Neural cell (in vitro differentiated cells): ENCODE results near the gene LZTS2. TPM values are rescaled to one million over a fixed set of nuclear protein-coding genes. Genes with fewer than 3 reads are reported as not detected.

ENCODE experiments used
- H2AFZ ChIP-seq: fragments of 200-600, 300-800 bp; sonication (generic), shearing (Covaris generic); 2 replicates; pipeline ENCODE4 v1.6.0; 2014; ENCODE audit warnings: low read depth, mild to moderate bottlenecking, antibody characterized with exemption, low read length, moderate library complexity
- H3F3A ChIP-seq: fragments of 200-600 bp; shearing (Covaris generic); 2 replicates; pipeline ENCODE4 v1.6.1; 2016; ENCODE audit warnings: mild to moderate bottlenecking, moderate library complexity, mixed read lengths, antibody characterized with exemption, low read length; ENCODE audit not compliant: insufficient read depth, poor library complexity, severe bottlenecking
- H3K27ac ChIP-seq: fragments of 200-600, 300-800 bp; sonication (generic), shearing (Covaris generic); 2 replicates; pipeline ENCODE4 v1.5.1; 2014; ENCODE audit warnings: mild to moderate bottlenecking, low read length, moderate library complexity
- H3K27me3 ChIP-seq: fragments of 300-800, 200-600 bp; sonication (generic), shearing (Covaris generic); 2 replicates; pipeline ENCODE4 v1.6.0; 2014; ENCODE audit warnings: mild to moderate bottlenecking, low read depth, low read length, moderate library complexity; ENCODE audit not compliant: insufficient read depth
- H3K36me3 ChIP-seq: fragments of 300-800, 200-600 bp; sonication (generic), shearing (Covaris generic); 2 replicates; pipeline ENCODE4 v1.5.1; 2014; ENCODE audit warnings: mild to moderate bottlenecking, antibody characterized with exemption, low read length, moderate library complexity; ENCODE audit not compliant: insufficient read depth
- H3K4me2 ChIP-seq: fragments of 300-800, 200-600 bp; sonication (generic), shearing (Covaris generic); 2 replicates; pipeline ENCODE4 v1.6.0; 2014; ENCODE audit warnings: mild to moderate bottlenecking, low read length
- H3K4me3 ChIP-seq: fragments of 300-800, 200-600 bp; sonication (generic), shearing (Covaris generic); 2 replicates; pipeline ENCODE4 v1.5.1; 2014; ENCODE audit warnings: mild to moderate bottlenecking, low read length, moderate library complexity
- H3K79me2 ChIP-seq: fragments of 200-600 bp; shearing (Covaris generic); replicated peaks from 2 replicates; pipeline ENCODE4 v1.6.0; 2014; ENCODE audit warnings: mild to moderate bottlenecking, low read length, moderate library complexity; ENCODE audit not compliant: insufficient read depth
- H3K9ac ChIP-seq: fragments of 300-800, 200-600 bp; sonication (generic), shearing (Covaris generic); 2 replicates; pipeline ENCODE4 v1.6.1; 2016; ENCODE audit warnings: mild to moderate bottlenecking, low read length, mixed read lengths
- H3K9me2 ChIP-seq: fragments of 200-600 bp; shearing (Covaris generic); 2 replicates; pipeline ENCODE4 v1.6.1; 2016; ENCODE audit warnings: mild to moderate bottlenecking, low read length, mixed read lengths; ENCODE audit not compliant: insufficient read depth
- H3K9me3 ChIP-seq: fragments of 200-600, 300-800 bp; sonication (generic), shearing (Covaris generic); 2 replicates; pipeline ENCODE4 v1.6.1; 2016; ENCODE audit warnings: mild to moderate bottlenecking, mixed run types, low read length, moderate library complexity, mixed read lengths
- H4K20me1 ChIP-seq: fragments of 200-600 bp; shearing (Covaris generic); 2 replicates; pipeline ENCODE4 v1.6.1; 2016; ENCODE audit warnings: mild to moderate bottlenecking, mixed run types; ENCODE audit not compliant: insufficient read depth
- CTCF ChIP-seq: fragments of 450-650 bp; IDR thresholded peaks from 2 replicates; pipeline ENCODE4 v1.5.1; 2014; ENCODE audit warnings: antibody characterized with exemption, mild to moderate bottlenecking, moderate library complexity; ENCODE audit not compliant: poor library complexity, severe bottlenecking
- EP300 ChIP-seq: fragments of 450-650 bp; conservative IDR thresholded peaks from 2 replicates; pipeline ENCODE4 v1.6.1; 2014; ENCODE audit warnings: antibody characterized with exemption, mild to moderate bottlenecking, moderate library complexity; ENCODE audit not compliant: poor library complexity, severe bottlenecking
- EZH2 ChIP-seq: fragments of 200-600, 300-800 bp; shearing (Covaris generic), sonication (generic); IDR thresholded peaks from 2 replicates; pipeline ENCODE4 v1.6.1; 2014; ENCODE audit warnings: antibody characterized with exemption, low read length, borderline replicate concordance, mild to moderate bottlenecking; ENCODE audit not compliant: insufficient read depth, poor library complexity, severe bottlenecking
- MXI1 ChIP-seq: fragments of 450-650 bp; conservative IDR thresholded peaks from 2 replicates; pipeline ENCODE4 v1.6.1; 2014; ENCODE audit warnings: antibody characterized with exemption, mild to moderate bottlenecking; ENCODE audit not compliant: poor library complexity, severe bottlenecking
- POLR2AphosphoS5 ChIP-seq: IDR thresholded peaks from 2 replicates; pipeline ENCODE4 v1.6.1; 2012
- RAD21 ChIP-seq: fragments of 450-650 bp; conservative IDR thresholded peaks from 2 replicates; pipeline ENCODE4 v1.6.1; 2014; ENCODE audit warnings: antibody characterized with exemption, mild to moderate bottlenecking, moderate library complexity
- REST ChIP-seq: IDR thresholded peaks from 2 replicates; pipeline ENCODE4 v1.6.1; 2012; ENCODE audit warnings: borderline replicate concordance
- SMC3 ChIP-seq: fragments of 450-650 bp; conservative IDR thresholded peaks from 2 replicates; pipeline ENCODE4 v1.6.1; 2014; ENCODE audit warnings: antibody characterized with exemption, mild to moderate bottlenecking, moderate library complexity; ENCODE audit not compliant: poor library complexity
- TAF1 ChIP-seq: IDR thresholded peaks from 2 replicates; pipeline ENCODE4 v1.6.1; 2012; ENCODE audit warnings: low read depth
- polyA plus RNA-seq: library from polyadenylated mRNA; depleted of rRNA; stranded (reverse); fragments of >200 nt; gene quantifications from 2 replicates; pipeline ENCODE4 v1.2.3, GENCODE V29; 2014

The LZTS2 gene
- polyA plus RNA-seq, 1 donor from 2014 or later, result 40.1 TPM

- H3K36me3 ChIP-seq, result no peaks in the 10 kb centered on the region
- no peaks in the 10 kb centered on the region for H3K27me3 ChIP-seq
- H3K9me2 ChIP-seq, result no peaks in the 10 kb centered on the region
- no peaks in the 10 kb centered on the region for H3K9me3 ChIP-seq
- H3F3A ChIP-seq, result no peaks in the 10 kb centered on the region
- no peak overlapping the region for H3K4me2 ChIP-seq
- no peaks in the 10 kb centered on the region for H4K20me1 ChIP-seq
- H3K79me2 ChIP-seq, result no peaks in the 10 kb centered on the region
- TF ChIP-seq SMC3 (no peak), CTCF (no peak), RAD21 (no peak), EP300 (no peak), POLR2AphosphoS5 (no peak), TAF1 (no peak), MXI1 (no peak), REST (no peak), EZH2 (no peak)
- no peak overlapping the region for H2AFZ ChIP-seq
- no peak overlapping the region for H3K27ac ChIP-seq
- H3K4me3 ChIP-seq, result no peak overlapping the region
- H3K9ac ChIP-seq, result no peak overlapping the region
These were observed 9.3 kb downstream of the LZTS2 start for GRCh38 chr10:101008823-101009423.

- Histone ChIP-seq H3K9me2 (no peaks in the 10 kb centered on the region), H3K27me3 (peaks cover 7% of the 10 kb centered on the region), H2AFZ (no peak overlapping the region), H3F3A (no peaks in the 10 kb centered on the region), H4K20me1 (no peaks in the 10 kb centered on the region), H3K4me3 (no peak overlapping the region), H3K9ac (no peak overlapping the region), H3K27ac (no peak overlapping the region), H3K36me3 (no peaks in the 10 kb centered on the region), H3K4me2 (no peak overlapping the region), H3K9me3 (no peaks in the 10 kb centered on the region), H3K79me2 (no peaks in the 10 kb centered on the region)
- no peak for TF ChIP-seq POLR2AphosphoS5
- no peak for TF ChIP-seq EZH2
- TF ChIP-seq EP300, result no peak
- TF ChIP-seq MXI1, result no peak
These were observed 10.7 kb downstream of the LZTS2 start for GRCh38 chr10:101010329-101010728.
